K562 (cell line): ENCODE data around the gene XYLB. TPM values are rescaled to one million over a fixed set of nuclear protein-coding genes. Genes with fewer than 3 reads are reported as not detected.

Source experiments
- BRD9 ChIP-seq: fragments of 450-650 bp; IDR thresholded peaks from 2 replicates; pipeline ENCODE4 v1.6.1; 2018; ENCODE audit warnings: low read depth; ENCODE audit not compliant: partially characterized antibody
- E2F3 ChIP-seq: fragments of 250-450 bp; sonication (Bioruptor Pico); IDR thresholded peaks from 2 replicates; pipeline ENCODE4 v1.4.0; 2020; ENCODE audit warnings: mild to moderate bottlenecking
- E2F6 ChIP-seq, 2 experiments: IDR thresholded peaks; 2 replicates each; pipeline ENCODE4 v1.6.1; 2011; ENCODE audit warnings: borderline replicate concordance in 1 of 2, control low read depth in 1 of 2, low read depth in 1 of 2, low read length in 1 of 2, mild to moderate bottlenecking in 1 of 2, mixed read lengths in 1 of 2, moderate library complexity in 1 of 2; ENCODE audit not compliant: insufficient read depth in 1 of 2, insufficient read length in 1 of 2, poor library complexity in 1 of 2, severe bottlenecking in 1 of 2; ENCODE audit errors: extremely low read depth in 1 of 2
- ID3 ChIP-seq, 2 experiments: fragments of 250-450 bp in 1 of 2; fragments of 450-650 bp in 1 of 2; sonication (Bioruptor Pico) in 1 of 2; IDR thresholded peaks; 2 replicates each; pipeline versions ENCODE4 v1.6.1 to v1.8.0; 2016 to 2021; ENCODE audit warnings: mild to moderate bottlenecking in 2 of 2, moderate library complexity in 2 of 2, missing compliant biosample characterization in 1 of 2, missing genetic modification characterization in 1 of 2
- JUN ChIP-seq, 2 experiments: sonication (generic) in 1 of 2; formaldehyde crosslinking in 1 of 2; IDR thresholded peaks; 2 replicates each; pipeline versions ENCODE4 v1.6.1 to v1.8.0; 2012 to 2022; ENCODE audit warnings: borderline replicate concordance in 2 of 2, mild to moderate bottlenecking in 2 of 2, improper control_type of control experiment in 1 of 2, low read depth in 1 of 2, low read length in 1 of 2, missing genetic modification reagents in 1 of 2
- KDM2B ChIP-seq: fragments of 250-450 bp; sonication (Bioruptor Pico); IDR thresholded peaks from 2 replicates; pipeline ENCODE4 v1.8.0; 2021; ENCODE audit warnings: mild to moderate bottlenecking, moderate library complexity
- MAZ ChIP-seq, 2 experiments: fragments of 450-650 bp in 1 of 2; sonication (generic) in 1 of 2; formaldehyde crosslinking; IDR thresholded peaks in 1 of 2; conservative IDR thresholded peaks in 1 of 2; 2 replicates each; pipeline versions ENCODE4 v1.4.0 to v1.5.0; 2020; ENCODE audit warnings: mild to moderate bottlenecking in 1 of 2, missing genetic modification reagents in 1 of 2
- MNT ChIP-seq, 2 experiments: fragments of 450-650 bp; conservative IDR thresholded peaks; 2 replicates each; pipeline ENCODE4 v1.6.1; 2017; ENCODE audit warnings: mild to moderate bottlenecking in 2 of 2, moderate library complexity in 2 of 2
- NKRF ChIP-seq: fragments of 450-650 bp; IDR thresholded peaks from 2 replicates; pipeline ENCODE4 v1.6.1; 2016; ENCODE audit warnings: borderline replicate concordance
- NR2C2 ChIP-seq, 2 experiments: fragments of 200-800 bp in 1 of 2; sonication (Bioruptor generic) in 1 of 2; sonication (generic) in 1 of 2; formaldehyde crosslinking in 1 of 2; IDR thresholded peaks; 2 replicates each; pipeline versions ENCODE4 v1.6.1 to v1.8.0; 2016 to 2022; ENCODE audit warnings: mild to moderate bottlenecking in 1 of 2, missing compliant biosample characterization in 1 of 2, missing genetic modification characterization in 1 of 2, missing genetic modification reagents in 1 of 2
- NR4A1 ChIP-seq, 2 experiments: fragments of 250-450 bp in 1 of 2; fragments of 450-650 bp in 1 of 2; sonication (Bioruptor Pico) in 1 of 2; IDR thresholded peaks; 2 replicates each; pipeline versions ENCODE4 v1.4.0 to v1.6.1; 2016 to 2020; ENCODE audit warnings: mild to moderate bottlenecking in 2 of 2, missing compliant biosample characterization in 1 of 2, missing genetic modification characterization in 1 of 2, moderate library complexity in 1 of 2
- PHF8 ChIP-seq: fragments of 200-600 bp; sonication (generic); IDR thresholded peaks from 2 replicates; pipeline ENCODE4 v1.6.1; 2012; ENCODE audit warnings: mixed run types, mild to moderate bottlenecking, inconsistent platforms, low read length, moderate library complexity, borderline replicate concordance
- SIN3A ChIP-seq, 2 experiments: fragments of 150-350 bp in 1 of 2; IDR thresholded peaks; 2 replicates each; pipeline ENCODE4 v1.6.1; 2011 to 2016; ENCODE audit warnings: borderline replicate concordance in 2 of 2, low read depth in 2 of 2, low read length in 2 of 2, mild to moderate bottlenecking in 2 of 2, moderate library complexity in 2 of 2; ENCODE audit not compliant: control insufficient read depth in 1 of 2
- SMAD2 ChIP-seq: fragments of 150-350 bp; IDR thresholded peaks from 2 replicates; pipeline ENCODE4 v1.6.1; 2014; ENCODE audit warnings: low read depth, mild to moderate bottlenecking, low read length
- STAT5B ChIP-seq: fragments of 250-450 bp; sonication (Bioruptor Pico); IDR thresholded peaks from 2 replicates; pipeline ENCODE4 v1.8.0; 2021; ENCODE audit warnings: mild to moderate bottlenecking, inconsistent platforms
- ZFP30 ChIP-seq: fragments of 250-450 bp; sonication (Bioruptor Pico); IDR thresholded peaks from 2 replicates; pipeline ENCODE4 v1.8.0; 2022; ENCODE audit warnings: moderate library complexity, mild to moderate bottlenecking, inconsistent platforms, borderline replicate concordance
- ZNF511 ChIP-seq: sonication (generic); formaldehyde crosslinking; IDR thresholded peaks from 2 replicates; pipeline ENCODE4 v1.8.0; 2022; ENCODE audit warnings: mild to moderate bottlenecking, missing genetic modification reagents
- polyA plus RNA-seq, 8 experiments: library from polyadenylated mRNA; depleted of rRNA in 4 of 8; stranded (reverse) in 5 of 8; unstranded in 3 of 8; fragments of >200 nt; fragmentation: Nextera tagmentation in 2 of 8; fragmentation: Illumina TruSeq in 1 of 8; extraction: Ambion mirVana in 2 of 8; extraction: Trizol in 1 of 8; gene quantifications; 2 replicates each; pipeline versions ENCODE4 v1.2.1 to v1.2.3, GENCODE V29; 2011 to 2014; ENCODE audit warnings: inconsistent platforms in 1 of 8, missing spikeins in 1 of 8
- total RNA-seq, 7 experiments: library from RNA; depleted of rRNA in 6 of 7; stranded (reverse); fragments of >200 nt in 6 of 7; fragmentation: Illumina TruSeq in 2 of 7; extraction: Trizol in 2 of 7; gene quantifications; 2 replicates each; pipeline versions ENCODE4 v1.2.1 to v1.2.3, GENCODE V29; 2011 to 2021; ENCODE audit warnings: low replicate concordance in 1 of 7

The XYLB gene
- total and polyA plus RNA-seq, 9 of the 15 experiments (the other 6 are each of a cell fraction or from before 2014, with no cell fraction given), result 4.0 to 20.2 (median 13.2) TPM

- TF ChIP-seq JUN (IDR thresholded peaks at IDR 0.05; ENCODE audit: borderline replicate concordance, low read depth, low read length) (no peak), JUN (CRISPR knock-in tag; IDR thresholded peaks at IDR 0.05; ENCODE audit: borderline replicate concordance) (no peak), SMAD2 (no peak), MAZ (CRISPR knock-in tag; conservative IDR thresholded peaks at IDR 0.05 in 1 of 2, IDR thresholded peaks at IDR 0.05 in 1 of 2) (peak; percentile 45 to 60; a peak in 2 of 4 replicates), MNT (conservative IDR thresholded peaks at IDR 0.05) (peak; percentile 9 to 24; a peak in 2 of 4 replicates), E2F3 (CRISPR knock-in tag) (peak; percentile 82), ZNF511 (CRISPR knock-in tag) (peak; percentile 35; the same call in 1 of the 2 replicates), STAT5B (CRISPR knock-in tag) (no peak), NR2C2 (CRISPR knock-in tag; IDR thresholded peaks at IDR 0.05) (no peak), NR2C2 (tag; IDR thresholded peaks at IDR 0.05) (peak; percentile 45; the same call in 1 of the 2 replicates), PHF8 (peak; percentile 78; the same call in 1 of the 2 replicates), KDM2B (peak; percentile 51; the same call in 1 of the 2 replicates), BRD9 (no peak), ZFP30 (CRISPR knock-in tag) (no peak), E2F6 (IDR thresholded peaks at IDR 0.05; ENCODE audit: borderline replicate concordance in 1 of 2, extremely low read depth in 1 of 2, insufficient read depth in 1 of 2, insufficient read length in 1 of 2, low read depth in 1 of 2, low read length in 1 of 2, poor library complexity in 1 of 2, severe bottlenecking in 1 of 2) (peak; percentile 36 to 85), ID3 (CRISPR knock-in tag; IDR thresholded peaks at IDR 0.05) (no peak), ID3 (tag; IDR thresholded peaks at IDR 0.05) (0 out of 2 replicates have a peak, but pooled peaks have one; percentile 55), NKRF (peak; percentile 30; the same call in 1 of the 2 replicates), NR4A1 (CRISPR knock-in tag; IDR thresholded peaks at IDR 0.05) (no peak), NR4A1 (tag; IDR thresholded peaks at IDR 0.05) (peak; percentile 53; the same call in 1 of the 2 replicates), SIN3A (IDR thresholded peaks at IDR 0.05; ENCODE audit: borderline replicate concordance in 2 of 2, control insufficient read depth in 1 of 2, low read depth in 2 of 2, low read length in 2 of 2) (peak; percentile 35 to 36; a peak in 2 of 4 replicates)
These were observed 107.7 kb downstream of the XYLB start (continued) for GRCh38 chr3:38454178-38454883.
